COLO668 (cell line): ENCODE data around the gene ABHD12B.

Source experiments
- DNase-seq: peaks from one replicate; lab custom pipeline; 2025; ENCODE audit not compliant: unreplicated experiment; lab: John Stamatoyannopoulos, UW

Gene ABHD12B

GRCh38 chr14:50871914-50872732, at the start of gene ABHD12B:
Gene ABHD12B, plus strand, starts transcription at chr14:50872053. Its CDS starts 122 bp downstream, at chr14:50872175.
- peak; percentile 31 for DNase-seq

- no peak for DNase-seq
Observed at GRCh38 chr14:50822501-50823042, 49.3 kb upstream of the ABHD12B start.

GRCh38 chr14:50823051-50823761, 48.6 kb upstream of the ABHD12B start:
- DNase-seq: no peak

- DNase-seq: no peak
Observed at GRCh38 chr14:50823762-50824636, 47.9 kb upstream of the ABHD12B start.

- no peak for DNase-seq
Observed at GRCh38 chr14:50825307-50825706, 46.5 kb upstream of the ABHD12B start.

- no peak for DNase-seq
Observed at GRCh38 chr14:50826681-50827080, 45.2 kb upstream of the ABHD12B start.

- DNase-seq: no peak
Observed at GRCh38 chr14:50828721-50829488, 42.9 kb upstream of the ABHD12B start.

GRCh38 chr14:50829489-50830043, 42.3 kb upstream of the ABHD12B start:
- DNase-seq: peak; percentile 42

- DNase-seq: peak; percentile 64
Observed at GRCh38 chr14:50830044-50830931, 41.6 kb upstream of the ABHD12B start.

- DNase-seq: peak; percentile 94
Observed at GRCh38 chr14:50830932-50831725, 40.7 kb upstream of the ABHD12B start, which contains the start of gene NIN. Gene NIN, minus strand, starts transcription at chr14:50831162. Its CDS starts 9,106 bp downstream, at chr14:50822056.

GRCh38 chr14:50831726-50832168, 40.1 kb upstream of the ABHD12B start:
- DNase-seq: no peak

GRCh38 chr14:50832935-50833630, 38.8 kb upstream of the ABHD12B start:
- DNase-seq: no peak

- no peak for DNase-seq
Observed at GRCh38 chr14:50834802-50835276, 37.0 kb upstream of the ABHD12B start.

- peak; percentile 18 for DNase-seq
Observed at GRCh38 chr14:50835280-50835679, 36.6 kb upstream of the ABHD12B start.

GRCh38 chr14:50836515-50836914, 35.3 kb upstream of the ABHD12B start:
- DNase-seq: no peak

- no peak for DNase-seq
Observed at GRCh38 chr14:50837271-50837670, 34.6 kb upstream of the ABHD12B start.

GRCh38 chr14:50837850-50838470, 33.9 kb upstream of the ABHD12B start:
- no peak for DNase-seq
